Measurements from ENCODE around the gene HAPLN3. TPM values are rescaled to one million over a fixed set of nuclear protein-coding genes. Genes with fewer than 3 reads are reported as not detected.
"Not testable (repeated sequence)": the region's sequence is repeated elsewhere in the genome, so short reads cannot be mapped to it uniquely, and the experiment has no call there.

HAPLN3 gene
- total and polyA plus RNA-seq, 4 donors = 0.21 to 0.51 (median 0.34) TPM

DNA sequence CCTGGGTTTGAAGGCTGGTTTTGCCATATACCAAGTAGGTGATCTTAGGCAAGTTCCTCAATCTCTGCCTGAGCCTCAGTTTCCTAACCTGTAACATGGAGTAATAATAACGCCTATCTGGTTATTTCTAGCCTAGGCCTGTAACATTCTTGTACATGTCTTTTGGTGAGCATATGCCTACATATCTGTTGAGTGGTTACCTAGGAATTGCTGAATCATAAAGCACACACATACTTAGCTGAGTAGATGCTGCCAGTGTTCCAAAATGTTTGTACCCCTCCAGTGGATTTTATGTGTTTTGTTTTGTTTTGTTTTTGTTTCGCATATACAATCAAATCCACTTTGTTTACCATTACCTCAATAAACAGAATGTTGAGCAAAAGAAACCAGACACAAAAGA, 35.2 kb upstream of the HAPLN3 start:
- 77% methylated on average over 2 of the region's 2 CpGs for WGBS
- no peak for DNase-seq (ENCODE audit: low spot score)
- H3K9ac ChIP-seq (ENCODE audit: low read depth in 1 of 2, low read length in 2 of 2) = no peak overlapping the region

DNA sequence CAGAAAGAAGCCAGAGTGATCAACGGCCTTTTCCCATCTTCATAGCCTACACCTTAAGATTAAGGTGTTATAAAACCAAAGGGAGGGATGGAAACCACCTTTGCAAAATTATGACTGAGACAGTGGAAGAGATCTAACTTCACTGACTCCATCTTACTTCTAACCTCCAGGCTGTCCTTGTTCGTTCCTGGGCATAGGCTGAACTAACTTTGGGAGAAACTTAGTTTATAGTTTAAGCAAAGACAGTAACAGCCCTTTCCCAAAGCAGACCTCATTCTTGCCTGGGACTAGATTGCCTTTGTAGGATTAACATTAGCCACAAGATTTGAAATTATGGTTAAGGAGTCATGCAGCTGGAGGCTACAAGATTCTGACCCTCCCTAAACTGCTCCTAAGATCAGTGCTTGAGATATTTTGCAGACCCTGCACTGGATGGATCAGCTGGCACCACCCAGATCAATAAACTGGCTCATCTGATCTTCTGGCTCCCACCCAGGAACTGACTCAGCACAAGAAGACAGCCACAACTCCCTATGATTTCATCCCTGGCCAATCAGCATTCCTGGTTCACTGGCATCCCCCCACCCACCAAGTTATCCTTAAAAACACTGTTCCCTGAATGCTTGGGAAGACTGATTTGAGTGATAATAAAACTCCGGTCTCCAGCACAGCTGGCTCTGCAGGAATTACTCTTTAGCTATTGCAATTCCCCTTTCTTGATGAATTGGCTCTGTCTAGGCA, 34.2 kb upstream of the HAPLN3 start:
- H3K9ac ChIP-seq (ENCODE audit: low read depth in 1 of 2, low read length in 2 of 2); H3K9me3 ChIP-seq (ENCODE audit: control insufficient read depth in 4 of 4, low read length in 3 of 4); H3K36me3 ChIP-seq (ENCODE audit: control insufficient read depth in 4 of 4, insufficient read depth in 3 of 4, low read depth in 1 of 4, low read length in 3 of 4); H3K27me3 ChIP-seq (ENCODE audit: control insufficient read depth in 4 of 4, insufficient read depth in 4 of 4, low read length in 3 of 4); H3K27ac ChIP-seq (ENCODE audit: low read depth in 1 of 2, low read length in 2 of 2); H3K4me3 ChIP-seq (ENCODE audit: low read depth in 1 of 3, low read length in 3 of 3); H3K4me1 ChIP-seq (ENCODE audit: control insufficient read depth in 4 of 4, insufficient read depth in 4 of 4, low read length in 3 of 4); DNase-seq (ENCODE audit: low spot score): not testable (repeated sequence)
- WGBS = 70% methylated on average over 3 of the region's 3 CpGs

More for the DNA sequence above, 35.2 kb upstream of the HAPLN3 start:
- Histone ChIP-seq H3K9me3 (ENCODE audit: control insufficient read depth in 4 of 4, low read length in 3 of 4) (no peaks in the 10 kb centered on the region), H3K27me3 (ENCODE audit: control insufficient read depth in 4 of 4, insufficient read depth in 4 of 4, low read length in 3 of 4) (peaks cover 0 to 2% (median 0%) of the 10 kb centered on the region in 4 donors), H3K4me1 (ENCODE audit: control insufficient read depth in 4 of 4, insufficient read depth in 4 of 4, low read length in 3 of 4) (no peaks in the 10 kb centered on the region), H3K27ac (ENCODE audit: low read depth in 1 of 2, low read length in 2 of 2) (no peak overlapping the region), H3K4me3 (ENCODE audit: low read depth in 1 of 3, low read length in 3 of 3) (no peak overlapping the region), H3K36me3 (ENCODE audit: control insufficient read depth in 4 of 4, insufficient read depth in 3 of 4, low read depth in 1 of 4, low read length in 3 of 4) (no peaks in the 10 kb centered on the region)
- TF ChIP-seq FOXA2 (IDR thresholded peaks at IDR 0.05) (no peak), YY1 (IDR thresholded peaks at IDR 0.05) (no peak), GABPA (IDR thresholded peaks at IDR 0.05 in 1 of 2, conservative IDR thresholded peaks at IDR 0.05 in 1 of 2) (no peak), NR2F2 (IDR thresholded peaks at IDR 0.05) (no peak), RXRA (IDR thresholded peaks at IDR 0.05) (no peak)
- TF ChIP-seq, protein P1, sequence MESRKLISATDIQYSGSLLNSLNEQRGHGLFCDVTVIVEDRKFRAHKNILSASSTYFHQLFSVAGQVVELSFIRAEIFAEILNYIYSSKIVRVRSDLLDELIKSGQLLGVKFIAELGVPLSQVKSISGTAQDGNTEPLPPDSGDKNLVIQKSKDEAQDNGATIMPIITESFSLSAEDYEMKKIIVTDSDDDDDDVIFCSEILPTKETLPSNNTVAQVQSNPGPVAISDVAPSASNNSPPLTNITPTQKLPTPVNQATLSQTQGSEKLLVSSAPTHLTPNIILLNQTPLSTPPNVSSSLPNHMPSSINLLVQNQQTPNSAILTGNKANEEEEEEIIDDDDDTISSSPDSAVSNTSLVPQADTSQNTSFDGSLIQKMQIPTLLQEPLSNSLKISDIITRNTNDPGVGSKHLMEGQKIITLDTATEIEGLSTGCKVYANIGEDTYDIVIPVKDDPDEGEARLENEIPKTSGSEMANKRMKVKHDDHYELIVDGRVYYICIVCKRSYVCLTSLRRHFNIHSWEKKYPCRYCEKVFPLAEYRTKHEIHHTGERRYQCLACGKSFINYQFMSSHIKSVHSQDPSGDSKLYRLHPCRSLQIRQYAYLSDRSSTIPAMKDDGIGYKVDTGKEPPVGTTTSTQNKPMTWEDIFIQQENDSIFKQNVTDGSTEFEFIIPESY (IDR thresholded peaks at IDR 0.05) = no peak

DNA sequence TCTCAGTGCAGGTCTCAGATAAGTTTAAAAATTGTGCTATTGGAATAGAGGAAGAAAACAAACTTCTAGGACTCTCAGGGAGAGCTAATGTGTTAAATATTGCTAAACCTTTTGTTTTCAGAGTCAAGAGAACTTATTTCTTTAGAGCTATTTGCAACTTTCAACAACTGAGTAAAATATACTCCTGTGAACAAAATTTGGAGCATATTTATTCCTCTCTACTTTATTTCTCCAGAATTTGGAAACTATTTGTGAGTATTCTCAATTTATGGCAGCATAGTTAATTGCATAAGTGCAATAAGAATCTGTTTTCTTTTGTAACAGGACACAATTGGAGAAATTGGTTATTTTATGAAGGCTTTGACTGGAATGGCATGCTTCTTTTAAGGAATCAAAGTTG, 32.8 kb upstream of the HAPLN3 start:
- not testable (repeated sequence) for H3K4me1 ChIP-seq (ENCODE audit: control insufficient read depth in 4 of 4, insufficient read depth in 4 of 4, low read length in 3 of 4); DNase-seq (ENCODE audit: low spot score); H3K27me3 ChIP-seq (ENCODE audit: control insufficient read depth in 4 of 4, insufficient read depth in 4 of 4, low read length in 3 of 4); H3K4me3 ChIP-seq (ENCODE audit: low read depth in 1 of 3, low read length in 3 of 3); H3K27ac ChIP-seq (ENCODE audit: low read depth in 1 of 2, low read length in 2 of 2); H3K36me3 ChIP-seq (ENCODE audit: control insufficient read depth in 4 of 4, insufficient read depth in 3 of 4, low read depth in 1 of 4, low read length in 3 of 4); H3K9ac ChIP-seq (ENCODE audit: low read depth in 1 of 2, low read length in 2 of 2); H3K9me3 ChIP-seq (ENCODE audit: control insufficient read depth in 4 of 4, low read length in 3 of 4)

DNA sequence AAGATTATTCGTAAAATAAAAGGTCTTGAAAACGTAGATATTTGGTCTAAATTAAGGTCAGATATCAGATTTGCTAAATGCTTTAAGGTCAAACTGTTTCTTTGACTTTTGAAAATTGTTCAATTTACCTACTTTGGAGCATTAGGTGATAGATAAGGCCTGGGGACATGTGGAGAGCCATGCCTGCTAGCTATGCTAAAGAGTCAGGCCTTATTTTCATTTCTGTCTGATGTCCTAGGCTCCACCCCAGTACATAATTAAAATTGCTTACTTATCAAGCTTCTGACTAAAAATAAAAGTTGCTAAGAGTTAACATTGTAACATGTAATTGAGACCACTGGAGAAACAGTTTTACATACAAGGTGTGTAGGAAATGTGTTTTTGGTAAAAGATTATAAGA, 30.3 kb upstream of the HAPLN3 start:
- 82% methylated on average over 2 of the region's 2 CpGs for WGBS
- not testable (repeated sequence) for H3K36me3 ChIP-seq (ENCODE audit: control insufficient read depth in 4 of 4, insufficient read depth in 3 of 4, low read depth in 1 of 4, low read length in 3 of 4); H3K27me3 ChIP-seq (ENCODE audit: control insufficient read depth in 4 of 4, insufficient read depth in 4 of 4, low read length in 3 of 4); H3K27ac ChIP-seq (ENCODE audit: low read depth in 1 of 2, low read length in 2 of 2); H3K4me1 ChIP-seq (ENCODE audit: control insufficient read depth in 4 of 4, insufficient read depth in 4 of 4, low read length in 3 of 4); H3K9ac ChIP-seq (ENCODE audit: low read depth in 1 of 2, low read length in 2 of 2); H3K4me3 ChIP-seq (ENCODE audit: low read depth in 1 of 3, low read length in 3 of 3); H3K9me3 ChIP-seq (ENCODE audit: control insufficient read depth in 4 of 4, low read length in 3 of 4); DNase-seq (ENCODE audit: low spot score)

DNA sequence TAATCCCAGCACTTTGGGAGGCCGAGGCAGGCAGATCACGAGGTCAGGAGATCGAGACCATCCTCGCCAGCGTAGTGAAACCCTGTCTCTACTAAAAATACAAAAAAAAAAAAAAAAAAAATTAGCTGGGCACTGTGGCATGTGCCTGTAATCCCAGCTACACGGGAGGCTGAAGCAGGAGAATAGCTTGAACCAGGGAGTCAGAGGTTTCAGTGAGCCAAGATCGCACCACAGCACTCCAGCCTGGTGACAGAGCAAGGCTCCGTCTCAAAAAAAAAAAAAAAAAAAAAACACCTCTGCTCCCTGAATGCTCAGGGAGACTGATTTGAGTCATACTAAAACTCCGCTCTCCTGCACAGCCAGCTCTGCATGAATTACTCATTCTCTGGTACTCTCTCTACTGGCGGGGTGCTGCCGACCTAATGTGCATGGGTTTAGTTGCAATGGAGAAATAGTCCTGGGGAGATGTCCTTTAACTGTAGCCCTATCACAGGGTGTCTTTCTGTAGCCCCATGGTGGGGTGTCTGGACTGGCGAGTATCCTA, 25.6 kb upstream of the HAPLN3 start:
- H3K27ac ChIP-seq (ENCODE audit: low read depth in 1 of 2, low read length in 2 of 2); DNase-seq (ENCODE audit: low spot score); H3K4me3 ChIP-seq (ENCODE audit: low read depth in 1 of 3, low read length in 3 of 3); H3K9me3 ChIP-seq (ENCODE audit: control insufficient read depth in 4 of 4, low read length in 3 of 4); H3K9ac ChIP-seq (ENCODE audit: low read depth in 1 of 2, low read length in 2 of 2); H3K27me3 ChIP-seq (ENCODE audit: control insufficient read depth in 4 of 4, insufficient read depth in 4 of 4, low read length in 3 of 4); H3K4me1 ChIP-seq (ENCODE audit: control insufficient read depth in 4 of 4, insufficient read depth in 4 of 4, low read length in 3 of 4); H3K36me3 ChIP-seq (ENCODE audit: control insufficient read depth in 4 of 4, insufficient read depth in 3 of 4, low read depth in 1 of 4, low read length in 3 of 4): not testable (repeated sequence)
- 90% methylated on average over 12 of the region's 12 CpGs for WGBS

Data from liver (tissue), 9 donors.